Cardiac muscle cell (in vitro differentiated cells and primary cell): ENCODE results near the gene MAOA. TPM values are rescaled to one million over a fixed set of nuclear protein-coding genes. Genes with fewer than 3 reads are reported as not detected.

Source experiments
- DNase-seq, 2 donors: peaks; one replicate each; pipeline versions ENCODE4 v3.0.0 to v3.0.0-alpha.2; 2010 to 2017; ENCODE audit warnings: low read depth in 1 of 2, low spot score in 1 of 2
- H3K27ac ChIP-seq: fragments of 200-600 bp; sonication (generic); 2 replicates; pipeline ENCODE4 v1.5.1; 2016
- H3K27me3 ChIP-seq: fragments of 200-600 bp; sonication (generic); 2 replicates; pipeline ENCODE4 v1.6.0; 2016; ENCODE audit warnings: control low read depth
- H3K36me3 ChIP-seq: fragments of 200-600 bp; sonication (generic); 2 replicates; pipeline ENCODE4 v1.5.1; 2016; ENCODE audit warnings: control low read depth
- H3K4me1 ChIP-seq: fragments of 200-600 bp; sonication (generic); 2 replicates; pipeline ENCODE4 v1.8.1; 2017; ENCODE audit warnings: low read depth, mild to moderate bottlenecking, mixed run types
- H3K4me3 ChIP-seq: fragments of 200-600 bp; sonication (generic); 2 replicates; pipeline ENCODE4 v1.5.1; 2016; ENCODE audit warnings: mild to moderate bottlenecking
- H3K9me3 ChIP-seq: fragments of 200-600 bp; sonication (generic); 2 replicates; pipeline ENCODE4 v1.5.1; 2017; ENCODE audit warnings: low read depth, mild to moderate bottlenecking, control low read depth
- CTCF ChIP-seq: IDR thresholded peaks from 2 replicates; pipeline ENCODE4 v1.5.1; 2012; ENCODE audit warnings: low read depth, mild to moderate bottlenecking, low read length
- polyA plus RNA-seq: library from polyadenylated mRNA; unstranded; fragments of >200 nt; fragmentation: Nextera tagmentation; extraction: Ambion mirVana; gene quantifications from 2 replicates; pipeline ENCODE4 v1.2.1, GENCODE V29; 2016
- total RNA-seq: library from RNA; depleted of rRNA; stranded (reverse); fragments of >200 nt; gene quantifications from 2 replicates; pipeline ENCODE4 v1.2.3, GENCODE V29; 2016

MAOA gene
- total and polyA plus RNA-seq, 2 experiments from 2014 or later = 6.7 to 10.3 TPM

- Histone ChIP-seq H3K9me3 (no peaks in the 10 kb centered on the region), H3K4me1 (no peaks in the 10 kb centered on the region), H3K4me3 (no peak overlapping the region), H3K27ac (no peak overlapping the region), H3K36me3 (no peaks in the 10 kb centered on the region), H3K27me3 (no peaks in the 10 kb centered on the region)
- TF ChIP-seq CTCF = no peak
- no peak for DNase-seq
These were observed 71.9 kb downstream of the MAOA start for GRCh38 chrX:43728002-43728401.

DNA sequence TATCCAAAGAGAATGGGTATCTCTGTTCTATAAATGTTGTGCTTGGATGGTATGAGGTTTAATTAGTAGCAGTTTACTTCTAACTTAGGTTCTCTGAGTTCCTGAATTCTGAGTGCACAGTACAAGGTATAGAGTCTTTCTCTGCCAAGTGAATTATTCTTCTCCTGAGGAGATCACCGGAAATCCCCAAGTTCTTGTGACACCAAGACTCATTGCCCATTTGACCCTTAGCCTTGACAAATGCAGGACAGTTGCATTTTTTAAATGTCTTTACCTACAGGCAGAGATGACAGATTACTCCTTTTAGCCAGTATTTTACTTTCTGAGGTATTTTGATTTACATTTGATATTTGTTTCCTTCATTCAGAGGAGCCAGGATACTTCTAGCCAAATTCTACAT, 72.9 kb downstream of the MAOA start:
- TF ChIP-seq CTCF = no peak
- Histone ChIP-seq H3K27ac (no peak overlapping the region), H3K9me3 (no peaks in the 10 kb centered on the region), H3K36me3 (no peaks in the 10 kb centered on the region), H3K27me3 (no peaks in the 10 kb centered on the region), H3K4me3 (no peak overlapping the region), H3K4me1 (no peaks in the 10 kb centered on the region)
- DNase-seq = no peak

DNA sequence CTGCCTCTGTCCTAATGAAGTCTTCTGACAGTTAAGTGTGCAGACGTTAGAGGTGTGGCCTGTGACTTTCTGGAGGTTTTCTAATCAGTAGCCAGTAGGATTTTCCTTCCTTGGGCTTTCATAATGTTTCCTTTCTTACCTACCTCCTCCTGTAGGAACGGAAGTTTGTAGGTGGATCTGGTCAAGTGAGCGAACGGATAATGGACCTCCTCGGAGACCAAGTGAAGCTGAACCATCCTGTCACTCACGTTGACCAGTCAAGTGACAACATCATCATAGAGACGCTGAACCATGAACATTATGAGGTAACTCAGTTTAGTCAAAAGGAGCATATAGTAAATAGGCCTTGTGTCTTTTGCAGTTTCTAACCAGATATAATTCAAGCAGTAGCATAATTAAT, 75.0 kb downstream of the MAOA start:
- no peaks in the 10 kb centered on the region for H3K9me3 ChIP-seq
- no peak overlapping the region for H3K27ac ChIP-seq
- no peak for DNase-seq
- no peaks in the 10 kb centered on the region for H3K36me3 ChIP-seq
- no peak for TF ChIP-seq CTCF
- no peaks in the 10 kb centered on the region for H3K27me3 ChIP-seq
- H3K4me1 ChIP-seq = peaks cover 7% of the 10 kb centered on the region
- H3K4me3 ChIP-seq = no peak overlapping the region

GRCh38 chrX:43733699-43734098, 77.6 kb downstream of the MAOA start:
- Histone ChIP-seq H3K4me1 (peaks cover 12% of the 10 kb centered on the region), H3K4me3 (no peak overlapping the region), H3K36me3 (no peaks in the 10 kb centered on the region), H3K27ac (no peak overlapping the region), H3K27me3 (no peaks in the 10 kb centered on the region), H3K9me3 (no peaks in the 10 kb centered on the region)
- TF ChIP-seq CTCF = no peak
- DNase-seq = no peak

DNA sequence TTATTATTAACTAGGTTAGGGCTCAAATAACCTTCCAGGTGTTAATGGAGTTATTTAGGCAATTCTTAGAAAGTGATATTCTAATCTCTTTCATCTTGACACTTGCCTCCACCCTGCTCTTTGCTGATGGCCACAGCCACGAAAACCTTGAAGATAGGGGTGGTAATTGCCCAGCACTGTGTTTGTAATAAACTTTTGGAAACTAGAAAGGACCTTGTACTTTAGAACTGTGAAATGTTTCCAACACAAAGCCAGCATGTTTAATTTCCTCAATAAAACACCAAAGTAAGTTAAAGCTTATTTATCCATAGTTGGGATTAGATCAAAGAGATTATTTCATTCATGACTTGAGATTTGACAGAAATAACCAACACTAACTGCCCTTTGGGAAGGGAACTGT, 78.3 kb downstream of the MAOA start:
- Histone ChIP-seq H3K4me3 (no peak overlapping the region), H3K36me3 (no peaks in the 10 kb centered on the region), H3K27ac (no peak overlapping the region), H3K27me3 (no peaks in the 10 kb centered on the region), H3K9me3 (no peaks in the 10 kb centered on the region), H3K4me1 (peaks cover 12% of the 10 kb centered on the region)
- DNase-seq = no peak
- TF ChIP-seq CTCF = no peak

DNA sequence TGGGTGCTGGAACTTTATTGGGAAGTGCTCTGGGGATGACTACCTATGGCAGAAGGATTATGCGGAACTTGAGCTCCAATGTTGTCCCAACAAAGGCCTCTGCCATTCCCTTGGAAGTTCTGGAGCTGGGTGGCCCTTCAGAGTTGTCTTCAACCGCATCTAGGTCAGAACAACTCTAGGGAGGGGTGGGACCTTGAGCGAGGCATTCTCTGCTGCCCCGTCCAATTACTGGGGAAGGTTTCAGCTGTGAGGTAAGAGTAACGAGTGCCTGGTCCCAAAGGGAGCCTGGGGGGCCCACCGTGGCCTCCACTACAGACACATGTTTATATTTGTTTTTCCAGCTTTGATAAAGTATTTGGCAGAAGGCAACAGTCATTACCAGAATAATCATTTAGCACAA, 79.4 kb downstream of the MAOA start:
- Histone ChIP-seq H3K27me3 (no peaks in the 10 kb centered on the region), H3K27ac (no peak overlapping the region), H3K36me3 (no peaks in the 10 kb centered on the region), H3K4me1 (peaks cover 12% of the 10 kb centered on the region), H3K4me3 (no peak overlapping the region), H3K9me3 (no peaks in the 10 kb centered on the region)
- no peak for DNase-seq
- TF ChIP-seq CTCF = no peak
